HG03460 (cell line): Measurements from ENCODE around the gene CASP8.
"Not testable (repeated sequence)": the region's sequence is repeated elsewhere in the genome, so short reads cannot be mapped to it uniquely, and the experiment has no call there.

Experiments
- ATAC-seq: cut with Tn5 transposase; IDR thresholded peaks from one replicate; pipeline ENCODE4 v1.9.1; 2021; ENCODE audit not compliant: unreplicated experiment

CASP8 gene

DNA sequence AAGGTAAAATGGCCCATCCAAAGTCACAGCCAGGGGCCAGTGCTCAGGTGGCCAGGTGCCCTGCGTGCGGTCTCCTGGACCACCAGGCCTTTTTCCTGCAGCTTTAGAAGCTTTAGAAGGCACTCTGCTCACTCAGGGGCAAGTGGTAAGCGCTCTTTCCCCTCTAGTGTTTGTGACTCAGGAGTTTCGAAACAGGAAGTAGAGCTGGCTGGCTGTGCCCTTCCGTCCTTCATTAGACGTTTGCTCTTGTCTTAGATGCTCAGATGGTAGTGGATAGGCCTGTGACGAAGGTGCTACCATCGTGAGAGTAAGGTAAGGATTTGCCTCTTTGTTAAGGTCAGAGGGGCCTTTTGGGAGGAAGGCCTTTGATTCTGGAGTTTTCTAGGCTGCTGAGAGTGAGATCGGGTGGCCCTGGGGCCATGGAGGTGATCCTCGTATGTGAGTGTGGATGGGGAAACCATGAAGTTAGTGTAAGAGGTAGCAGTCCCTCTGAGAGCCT, at the start of gene CASP8:
TSS of gene CASP8 (plus strand) at position 235 of the 499 bp plus-strand sequence. CDS start 5,951 bp downstream, outside the sequence.
- no peak for ATAC-seq

DNA sequence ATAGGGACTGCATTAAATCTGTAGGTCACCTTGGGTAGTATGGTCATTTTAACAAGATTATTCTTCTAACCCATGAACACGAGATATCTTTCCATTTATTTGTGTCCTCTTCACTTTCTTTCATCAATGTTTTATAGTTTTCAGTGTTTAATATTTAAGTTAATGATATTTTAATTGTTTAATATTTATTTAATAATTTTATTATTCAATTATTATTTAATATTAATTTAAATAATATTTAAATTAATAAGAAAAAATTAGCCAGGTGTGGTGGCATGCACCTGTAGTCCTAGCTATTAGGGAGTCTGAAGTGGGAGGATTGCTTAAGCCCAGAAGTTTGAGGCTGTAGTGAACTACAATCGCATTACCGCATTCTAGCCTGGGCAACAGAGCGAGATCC, 44.4 kb upstream of the CASP8 start:
- no peak for ATAC-seq

- ATAC-seq: no peak
Measured at GRCh38 chr2:201216918-201217317, 43.4 kb upstream of the CASP8 start.

DNA sequence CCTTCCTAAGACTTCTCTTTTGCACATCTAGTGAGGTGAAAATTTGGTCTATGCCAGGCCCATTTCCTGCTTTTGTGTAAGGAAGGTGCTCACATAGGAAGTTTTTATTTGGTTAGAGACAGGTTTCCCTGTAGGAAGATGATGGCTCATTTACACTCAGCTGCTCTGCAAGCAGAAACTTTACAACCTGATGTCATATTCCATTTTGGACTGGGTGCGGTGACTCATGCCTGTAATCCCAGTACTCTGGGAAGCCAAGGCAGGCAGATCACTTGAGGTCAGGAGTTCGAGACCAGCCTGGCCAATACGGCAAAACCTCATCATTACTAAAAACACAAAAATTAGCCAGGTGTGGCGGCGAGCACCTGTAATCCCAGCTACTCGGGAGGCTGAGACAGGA, 41.6 kb upstream of the CASP8 start:
- no peak for ATAC-seq

- no peak for ATAC-seq
Measured at GRCh38 chr2:201219328-201220096, 40.8 kb upstream of the CASP8 start.

DNA sequence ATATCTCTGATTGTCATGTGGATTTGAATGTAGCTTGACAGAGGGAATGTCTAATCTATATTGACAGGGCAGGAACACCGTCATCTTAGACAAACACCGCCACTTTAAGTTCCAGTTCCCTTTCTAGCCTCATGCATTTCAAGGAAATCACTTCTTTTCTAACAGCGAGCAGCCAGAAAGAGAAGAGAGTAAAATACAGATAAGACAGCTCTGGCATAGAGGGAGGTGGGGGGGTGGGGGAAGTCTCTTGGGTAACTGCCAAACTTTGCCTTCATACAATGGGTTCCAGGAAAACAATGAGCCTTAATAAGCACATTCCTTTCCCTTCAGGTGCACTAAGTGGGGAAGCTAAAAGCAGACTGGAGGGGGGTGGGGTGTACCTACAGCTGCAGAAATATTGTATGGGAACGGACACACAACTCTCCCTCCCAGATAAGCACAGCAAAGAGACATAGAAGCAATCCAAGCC, 40.2 kb upstream of the CASP8 start:
- no peak for ATAC-seq

DNA sequence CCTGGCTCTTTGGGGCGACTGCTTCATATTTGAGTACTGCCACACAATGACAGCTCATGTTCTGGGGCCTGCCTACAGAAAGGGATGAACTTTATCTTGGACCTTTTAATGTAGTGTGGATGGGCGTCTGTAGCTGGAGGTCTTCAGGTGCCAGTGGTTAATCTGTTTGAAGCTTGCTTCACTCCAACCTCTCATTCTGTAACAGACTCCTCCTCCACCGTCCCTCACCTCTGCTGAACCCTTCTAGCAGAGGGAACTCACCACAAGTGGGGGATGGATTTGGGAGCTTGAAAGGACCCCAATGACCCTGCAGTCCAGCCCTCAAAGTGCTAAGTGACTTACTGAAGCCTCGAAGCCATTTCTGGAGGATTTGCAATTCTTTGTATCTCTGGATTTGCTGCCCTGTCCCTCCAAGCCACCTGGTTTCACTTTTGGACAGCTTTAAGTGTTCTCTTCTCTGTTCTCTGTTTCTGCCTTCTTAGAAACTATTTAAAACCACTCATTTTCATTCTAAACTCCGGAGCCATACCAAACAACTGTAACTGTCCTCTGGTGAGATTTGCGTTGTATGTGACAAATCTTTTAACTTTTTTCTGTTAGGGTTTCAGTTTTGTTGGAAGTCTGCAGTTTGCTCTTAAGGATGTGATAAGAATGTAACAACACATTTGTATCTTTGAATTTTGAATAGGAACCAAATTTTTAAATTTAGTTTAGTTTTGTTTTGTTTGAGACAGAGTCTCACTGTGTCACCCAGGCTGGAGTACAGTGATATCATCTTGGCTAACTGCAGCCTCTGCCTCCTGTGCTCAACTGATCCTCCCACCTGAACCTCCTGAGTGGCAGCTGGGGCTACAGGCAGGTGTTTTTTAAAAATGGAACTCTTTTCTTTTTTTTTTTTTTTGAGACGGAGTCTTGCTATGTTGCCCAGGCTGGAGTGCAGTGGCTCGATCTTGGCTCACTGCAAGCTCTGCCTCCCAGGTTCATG, 37.0 kb upstream of the CASP8 start:
- peak; percentile 92 for ATAC-seq

- no peak for ATAC-seq
Measured at GRCh38 chr2:201228271-201228911, 31.9 kb upstream of the CASP8 start.

- no peak for ATAC-seq
Measured at GRCh38 chr2:201228912-201229290, 31.4 kb upstream of the CASP8 start.

DNA sequence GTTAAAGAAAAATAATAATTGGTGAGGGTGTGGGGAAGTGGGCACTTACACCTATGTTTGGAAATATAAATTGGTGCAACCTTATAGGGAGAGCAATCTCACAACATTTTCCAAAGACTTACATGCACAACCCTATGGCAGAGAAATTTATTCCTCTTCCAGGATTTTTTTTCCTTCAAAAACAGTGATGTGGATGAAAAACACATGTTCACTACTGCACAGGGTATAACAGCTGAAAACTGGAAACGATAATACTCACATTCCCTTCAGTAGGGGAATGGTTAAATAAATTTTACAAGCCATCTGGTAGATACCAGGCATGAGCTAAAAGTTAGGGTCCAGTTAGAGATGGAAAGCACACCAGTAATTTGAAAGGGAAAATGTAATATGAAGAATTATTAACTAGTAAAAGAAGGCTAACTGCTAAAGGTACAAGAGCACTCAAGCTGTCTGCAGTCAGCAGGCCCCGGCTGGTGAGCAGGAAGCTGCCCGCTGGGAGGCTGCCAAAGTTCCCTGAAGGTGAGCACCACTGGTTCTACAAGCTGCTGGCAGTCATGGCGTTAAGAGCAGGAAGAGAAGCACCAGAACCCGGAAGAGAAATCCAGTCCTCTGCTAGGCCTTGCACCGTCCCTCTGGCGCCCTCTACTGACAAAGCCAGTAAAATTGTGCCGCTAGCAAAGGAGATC, 28.4 kb upstream of the CASP8 start:
- peak; percentile 41 for ATAC-seq

DNA sequence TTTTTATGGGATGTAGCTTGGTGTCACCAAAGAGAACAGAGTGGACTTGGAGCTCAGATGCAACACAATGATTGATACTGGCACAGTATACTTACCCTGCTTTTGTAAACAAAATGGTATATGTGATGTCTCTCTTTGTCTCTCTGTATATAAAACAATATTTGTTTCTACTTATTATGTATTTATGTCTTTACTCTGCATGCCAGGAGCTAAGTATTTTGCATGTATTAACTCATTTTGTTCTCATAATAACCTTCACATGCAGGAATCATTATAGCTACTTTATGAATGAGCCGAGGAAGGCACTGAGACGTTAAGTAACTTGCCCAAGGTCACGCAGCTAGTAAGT, 27.9 kb upstream of the CASP8 start:
- no peak for ATAC-seq

DNA sequence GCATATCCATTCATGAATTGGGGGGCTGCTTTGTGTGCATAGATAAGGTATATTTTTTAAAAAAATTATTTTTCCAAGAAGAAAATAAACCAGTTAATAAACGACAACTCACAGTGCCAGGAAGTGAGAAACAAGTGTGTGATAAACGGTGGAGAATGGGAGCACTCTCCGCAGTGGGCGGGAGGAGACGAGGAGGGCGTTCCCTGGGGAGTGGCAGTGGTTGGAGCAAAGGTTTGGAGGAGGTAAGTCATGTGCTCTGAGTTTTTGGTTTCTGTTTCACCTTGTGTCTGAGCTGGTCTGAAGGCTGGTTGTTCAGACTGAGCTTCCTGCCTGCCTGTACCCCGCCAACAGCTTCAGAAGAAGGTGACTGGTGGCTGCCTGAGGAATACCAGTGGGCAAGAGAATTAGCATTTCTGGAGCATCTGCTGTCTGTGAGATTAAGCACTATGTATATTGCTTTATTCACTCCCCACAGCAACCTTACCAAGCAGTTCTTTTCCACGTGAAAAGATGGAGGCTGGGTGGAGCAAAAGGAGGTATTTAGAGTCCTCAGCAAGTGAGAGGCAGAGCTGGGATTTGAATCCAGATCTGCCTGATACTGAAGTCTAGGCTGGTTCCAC, 27.0 kb upstream of the CASP8 start:
- peak; percentile 92 for ATAC-seq

- ATAC-seq: peak; percentile 19
Measured at GRCh38 chr2:201233812-201234662, 26.3 kb upstream of the CASP8 start.

DNA sequence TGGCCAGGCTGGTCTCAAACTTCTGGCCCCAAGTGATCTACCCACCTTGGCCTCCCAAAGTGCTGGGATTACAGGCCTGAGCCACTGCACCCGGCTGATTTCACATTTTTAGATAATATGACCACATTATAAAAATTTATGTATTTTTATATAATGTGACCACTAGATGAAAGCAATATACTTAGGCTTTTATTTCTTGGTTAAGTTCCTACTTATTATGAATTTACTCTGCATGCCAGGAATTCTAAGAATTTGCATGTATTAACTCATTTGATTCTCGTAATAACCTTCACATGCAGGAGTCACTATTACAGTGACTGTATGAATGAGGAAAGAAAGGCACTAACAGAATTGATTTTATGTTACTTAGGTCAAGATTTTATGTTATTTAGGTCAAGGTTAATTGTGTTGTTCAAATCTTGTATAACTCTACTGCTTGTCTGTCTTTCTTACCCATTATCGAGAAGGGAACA, 25.6 kb upstream of the CASP8 start:
- no peak for ATAC-seq

DNA sequence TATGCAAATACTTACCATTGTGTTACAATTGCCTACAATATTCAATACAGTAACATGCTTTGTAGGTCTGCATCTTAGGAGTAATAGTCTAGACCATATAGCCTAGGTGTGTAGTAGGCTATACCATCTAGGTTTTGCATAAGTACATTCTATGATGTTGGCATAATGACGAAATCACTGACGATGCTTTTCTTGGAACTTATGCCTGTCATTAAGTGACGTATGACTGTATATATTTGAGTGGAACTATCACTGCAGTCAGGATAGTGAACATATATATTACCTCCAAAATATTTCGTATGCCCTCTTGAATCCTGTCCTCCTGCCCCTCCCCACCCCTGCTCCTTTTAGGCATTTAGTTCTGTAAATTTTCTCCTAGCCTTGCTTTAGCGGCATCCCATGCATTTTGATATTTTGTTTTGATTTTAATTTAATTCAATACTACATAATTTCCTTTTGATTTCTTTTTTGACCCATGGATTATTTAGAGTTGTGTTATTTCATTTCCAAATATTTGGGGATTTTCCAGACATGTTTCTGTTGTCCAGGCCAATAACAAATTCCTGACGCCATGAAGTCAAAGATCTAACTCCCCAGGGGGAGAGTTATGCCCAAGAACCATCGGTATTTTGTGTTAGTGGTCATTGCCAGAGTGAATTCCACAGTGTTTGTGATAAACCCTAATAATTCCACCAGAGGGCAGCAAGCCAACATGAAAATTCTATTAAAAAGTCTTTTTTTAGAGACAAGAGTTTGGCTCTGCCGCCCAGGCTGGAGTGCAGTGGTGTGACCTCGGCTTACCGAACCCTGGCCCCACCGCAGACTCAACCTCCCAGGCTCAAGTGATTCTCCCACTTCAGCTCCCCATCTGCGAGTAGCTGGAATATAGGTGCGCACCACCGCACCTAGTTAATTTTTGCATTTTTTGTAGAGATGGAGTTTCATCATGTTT, 24.2 kb upstream of the CASP8 start:
- ATAC-seq: no peak

GRCh38 chr2:201237486-201238123, 22.7 kb upstream of the CASP8 start:
- ATAC-seq: no peak

DNA sequence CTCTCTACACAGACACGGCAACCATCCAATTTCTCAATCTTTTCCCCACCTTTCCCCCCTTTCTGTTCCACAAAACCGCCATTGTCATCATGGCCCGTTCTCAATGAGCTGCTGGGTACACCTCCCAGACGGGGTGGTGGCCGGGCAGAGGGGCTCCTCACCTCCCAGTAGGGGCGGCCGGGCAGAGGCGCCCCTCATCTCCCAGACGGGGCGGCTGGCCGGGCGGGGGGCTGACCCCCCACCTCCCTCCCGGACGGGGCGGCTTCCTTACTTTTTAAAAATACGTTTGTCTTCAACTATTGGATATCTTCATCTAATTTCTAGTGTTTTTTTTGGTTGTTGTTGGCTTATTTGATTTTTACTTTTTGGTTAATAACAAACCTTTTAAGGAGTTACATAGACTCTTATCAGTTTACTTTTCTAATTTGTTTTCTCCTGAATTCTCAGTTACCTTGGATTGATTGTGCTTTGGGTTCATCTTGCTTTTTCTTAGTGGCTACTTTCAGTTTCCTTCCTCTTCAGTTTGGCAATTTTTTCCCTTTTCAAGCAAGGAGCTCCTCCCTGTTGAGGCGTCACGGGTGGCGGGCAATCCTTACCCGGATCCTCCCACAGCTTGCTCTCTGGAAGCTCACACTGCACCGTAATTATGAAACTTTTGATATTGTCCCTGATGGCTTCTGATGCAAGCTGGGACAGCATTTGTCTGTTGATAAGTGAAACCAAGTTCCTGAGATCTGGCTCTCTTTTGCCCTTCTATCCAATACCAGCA, 21.0 kb upstream of the CASP8 start:
- not testable (repeated sequence) for ATAC-seq
